Activated CD4-positive, alpha-beta T cell treated with anti-CD3 and anti-CD28 coated beads for 36 hours (primary cell): Measurements from ENCODE around the gene SKIC8. TPM values are rescaled to one million over a fixed set of nuclear protein-coding genes. Genes with fewer than 3 reads are reported as not detected.

Experiments
- ATAC-seq: fragments of 200-7000 bp; cut with Tn5 transposase; one replicate; pipeline ENCODE4 v1.10.0; 2021; ENCODE audit warnings: mild to moderate bottlenecking, moderate library complexity
- CTCF ChIA-PET: fragments of 350-600 bp; sonication (Branson Sonifier 250); formaldehyde crosslinking; loops from one replicate; lab custom pipeline; 2021; ENCODE audit warnings: antibody characterized with exemption; lab: Charles Lee
- POLR2A ChIA-PET: fragments of 350-600 bp; sonication (Branson Sonifier 250); formaldehyde crosslinking; loops from one replicate; lab custom pipeline; 2021; ENCODE audit warnings: antibody characterized with exemption, inconsistent platforms; lab: Charles Lee
- DNase-seq: peaks from one replicate; pipeline ENCODE4 v3.0.0-alpha.2; 2020
- H3K27ac Mint-ChIP-seq: one replicate; pipeline ENCODE4 v1.8.0; 2021; ENCODE audit warnings: mixed read lengths
- H3K27me3 Mint-ChIP-seq: one replicate; pipeline ENCODE4 v1.8.0; 2021; ENCODE audit warnings: mixed read lengths
- H3K36me3 Mint-ChIP-seq: one replicate; pipeline ENCODE4 v1.8.0; 2021; ENCODE audit warnings: low read depth, mixed read lengths
- H3K4me1 Mint-ChIP-seq: one replicate; pipeline ENCODE4 v1.8.0; 2021; ENCODE audit warnings: mixed read lengths
- H3K4me3 Mint-ChIP-seq: one replicate; pipeline ENCODE4 v1.8.0; 2021; ENCODE audit warnings: mild to moderate bottlenecking, moderate library complexity, mixed read lengths
- H3K9me3 Mint-ChIP-seq: one replicate; pipeline ENCODE4 v1.8.0; 2021; ENCODE audit warnings: low read depth, mixed read lengths
- intact Hi-C, 2 experiments: fragments of 100-400 bp; cut with DNase I in 1 of 2; cut with micrococcal nuclease in 1 of 2; formaldehyde crosslinking; loops; one replicate each; pipeline versions ENCODE4 v1.14.2 to v1.15.1; 2022 to 2024; cut with DNase I, micrococcal nuclease
- total RNA-seq, 2 experiments: library from RNA; stranded (reverse); gene quantifications; one replicate each; pipeline ENCODE4 v1.2.3, GENCODE V29; 2021

SKIC8 gene
- total RNA-seq, 2 experiments from 2014 or later = 39.2 to 52.6 TPM

GRCh38 chr15:78265752-78266224, 33.6 kb downstream of the SKIC8 start:
- peak; percentile 68 for ATAC-seq

GRCh38 chr15:78265137-78265460, 34.3 kb downstream of the SKIC8 start:
- Mint-ChIP-seq H3K27ac (peak overlapping the region; percentile 86), H3K4me3 (peak overlapping the region; percentile 83), H3K9me3 (no peaks in the 10 kb centered on the region), H3K4me1 (peaks cover 31% of the 10 kb centered on the region), H3K27me3 (no peaks in the 10 kb centered on the region), H3K36me3 (peaks cover 15% of the 10 kb centered on the region)
- ChIA-PET POLR2A (interaction anchor here (1.0 to 1.4 kb wide), 2 partner anchors 34 to 173 kb away, joined by 3 to 6 read pairs; partner anchors contain the start of genes IREB2 and SKIC8), CTCF (interaction anchor here (0.5 to 2.0 kb wide), 19 partner anchors 8 to 230 kb away, joined by 3 to 10 read pairs (median 3); partner anchors contain the start of genes CIB2, IREB2 and SKIC8)
- intact Hi-C loops = no loop called here
- ATAC-seq (no peak), DNase-seq (no peak)

More at GRCh38 chr15:78265752-78266224, 33.6 kb downstream of the SKIC8 start:
- peak; percentile 20 for DNase-seq
- H3K27ac Mint-ChIP-seq = peak overlapping the region; percentile 86
- intact Hi-C loops = loop anchor here in 1 of 2 experiments (1.0 kb wide), 1 partner anchor 608 kb away; no protein-coding TSS in a partner anchor
- peaks cover 31% of the 10 kb centered on the region for H3K4me1 Mint-ChIP-seq
- peak overlapping the region; percentile 83 for H3K4me3 Mint-ChIP-seq
- H3K27me3 Mint-ChIP-seq = no peaks in the 10 kb centered on the region
- POLR2A ChIA-PET = interaction anchor here (1.0 to 1.4 kb wide), 2 partner anchors 34 to 172 kb away, joined by 3 to 6 read pairs; partner anchors contain the start of genes IREB2 and SKIC8
- no peaks in the 10 kb centered on the region for H3K9me3 Mint-ChIP-seq
- peaks cover 20% of the 10 kb centered on the region for H3K36me3 Mint-ChIP-seq
- CTCF ChIA-PET = interaction anchor here (0.5 to 2.0 kb wide), 19 partner anchors 8 to 355 kb away, joined by 3 to 10 read pairs (median 4); partner anchors contain the start of genes CIB2 and IREB2

- no peaks in the 10 kb centered on the region for H3K27me3 Mint-ChIP-seq
- peaks cover 12% of the 10 kb centered on the region for H3K36me3 Mint-ChIP-seq
- peaks cover 29% of the 10 kb centered on the region for H3K4me1 Mint-ChIP-seq
- ATAC-seq (peak; percentile 66), DNase-seq (peak; percentile 74)
- intact Hi-C loops = loop anchor here in 1 of 2 experiments (1.0 kb wide), 3 partner anchors 35 to 174 kb away; partner anchors contain the start of genes CIB2, IREB2 and SKIC8
- CTCF ChIA-PET = interaction anchor here (0.6 to 2.0 kb wide), 14 partner anchors 10 to 229 kb away, joined by 3 to 8 read pairs (median 4); partner anchors contain the start of genes CIB2, IREB2 and SKIC8
- POLR2A ChIA-PET = interaction anchor here (0.6 to 1.4 kb wide), 4 partner anchors 35 to 174 kb away, joined by 3 to 6 read pairs (median 3); partner anchors contain the start of genes IREB2 and SKIC8
- peak within 1 kb of the TSS; percentile 83 for H3K4me3 Mint-ChIP-seq
- no peaks in the 10 kb centered on the region for H3K9me3 Mint-ChIP-seq
- H3K27ac Mint-ChIP-seq = peak within 1 kb of the TSS; percentile 86
Observed at GRCh38 chr15:78264304-78265136, 34.9 kb downstream of the SKIC8 start, which contains the start of gene DNAJA4. TSS of gene DNAJA4 (plus strand) at chr15:78264562. CDS start at chr15:78264764, 202 bp downstream.

GRCh38 chr15:78263907-78264303, 35.5 kb downstream of the SKIC8 start:
- Mint-ChIP-seq H3K27me3 (no peaks in the 10 kb centered on the region), H3K36me3 (peaks cover 10% of the 10 kb centered on the region), H3K4me1 (peaks cover 26% of the 10 kb centered on the region), H3K27ac (peak overlapping the region; percentile 51), H3K9me3 (no peaks in the 10 kb centered on the region), H3K4me3 (peak overlapping the region; percentile 52)
- ChIA-PET POLR2A (interaction anchor here (0.6 kb wide), 2 partner anchors 38 to 173 kb away, joined by 3 read pairs; no protein-coding TSS in a partner anchor), CTCF (interaction anchor here (0.9 to 1.5 kb wide), 4 partner anchors 16 to 174 kb away, joined by 3 to 5 read pairs (median 4); partner anchors contain the start of gene IREB2)
- ATAC-seq (no peak), DNase-seq (no peak)
- intact Hi-C loops = loop anchor here in 1 of 2 experiments (1.0 kb wide), 3 partner anchors 35 to 174 kb away; partner anchors contain the start of genes CIB2, IREB2 and SKIC8

- Mint-ChIP-seq H3K4me3 (peak overlapping the region; percentile 52), H3K4me1 (peaks cover 23% of the 10 kb centered on the region), H3K27me3 (no peaks in the 10 kb centered on the region), H3K9me3 (no peaks in the 10 kb centered on the region), H3K27ac (peak overlapping the region; percentile 51), H3K36me3 (peaks cover 10% of the 10 kb centered on the region)
- intact Hi-C loops = no loop called here
- DNase-seq = no peak
- no peak for ATAC-seq
- ChIA-PET CTCF (interaction anchor here (0.6 to 0.9 kb wide), 2 partner anchors 155 to 624 kb away, joined by 3 to 4 read pairs; no protein-coding TSS in a partner anchor), POLR2A (no interaction called here)
Observed at GRCh38 chr15:78263351-78263781, 36.0 kb downstream of the SKIC8 start.

GRCh38 chr15:78261062-78261461, 38.3 kb downstream of the SKIC8 start:
- DNase-seq = no peak

GRCh38 chr15:78260489-78260888, 38.9 kb downstream of the SKIC8 start:
- Mint-ChIP-seq H3K4me1 (peaks cover under 1% of the 10 kb centered on the region), H3K4me3 (no peak overlapping the region), H3K27me3 (no peaks in the 10 kb centered on the region), H3K36me3 (peaks cover 2% of the 10 kb centered on the region), H3K9me3 (no peaks in the 10 kb centered on the region), H3K27ac (no peak overlapping the region)
- DNase-seq = no peak
- intact Hi-C loops = no loop called here
- CTCF ChIA-PET = interaction anchor here (1.2 to 1.5 kb wide), 2 partner anchors 12 to 21 kb away, joined by 3 to 7 read pairs; no protein-coding TSS in a partner anchor
- POLR2A ChIA-PET = no interaction called here
- ATAC-seq = no peak

More at GRCh38 chr15:78261062-78261461, 38.3 kb downstream of the SKIC8 start:
- ChIA-PET POLR2A (no interaction called here), CTCF (interaction anchor here (1.2 to 1.5 kb wide), 2 partner anchors 11 to 21 kb away, joined by 3 to 7 read pairs; no protein-coding TSS in a partner anchor)
- H3K36me3 Mint-ChIP-seq = peaks cover 6% of the 10 kb centered on the region
- H3K27ac Mint-ChIP-seq = no peak overlapping the region
- no peaks in the 10 kb centered on the region for H3K27me3 Mint-ChIP-seq
- intact Hi-C loops = no loop called here
- H3K4me3 Mint-ChIP-seq = no peak overlapping the region
- ATAC-seq = no peak
- H3K9me3 Mint-ChIP-seq = no peaks in the 10 kb centered on the region
- peaks cover 7% of the 10 kb centered on the region for H3K4me1 Mint-ChIP-seq

GRCh38 chr15:78259232-78259631, 40.2 kb downstream of the SKIC8 start:
- H3K4me1 Mint-ChIP-seq = no peaks in the 10 kb centered on the region
- ATAC-seq (no peak), DNase-seq (no peak)
- no peak overlapping the region for H3K27ac Mint-ChIP-seq
- H3K27me3 Mint-ChIP-seq = no peaks in the 10 kb centered on the region
- ChIA-PET POLR2A (no interaction called here), CTCF (interaction anchor here (1.1 kb wide), 1 partner anchor 19 kb away, joined by 3 read pairs; no protein-coding TSS in a partner anchor)
- no peak overlapping the region for H3K4me3 Mint-ChIP-seq
- no peaks in the 10 kb centered on the region for H3K36me3 Mint-ChIP-seq
- intact Hi-C loops = no loop called here
- no peaks in the 10 kb centered on the region for H3K9me3 Mint-ChIP-seq

GRCh38 chr15:78257681-78258080, 41.7 kb downstream of the SKIC8 start:
- no peak overlapping the region for H3K4me3 Mint-ChIP-seq
- no peak overlapping the region for H3K27ac Mint-ChIP-seq
- POLR2A ChIA-PET = no interaction called here

GRCh38 chr15:78256044-78256437, 43.4 kb downstream of the SKIC8 start:
- H3K9me3 Mint-ChIP-seq = no peaks in the 10 kb centered on the region
- intact Hi-C loops = no loop called here
- H3K27ac Mint-ChIP-seq = no peak overlapping the region
- ATAC-seq (no peak), DNase-seq (no peak)
- ChIA-PET CTCF (interaction anchor here (1.0 to 1.3 kb wide), 2 partner anchors 13 to 143 kb away, joined by 4 to 5 read pairs; no protein-coding TSS in a partner anchor), POLR2A (no interaction called here)
- no peaks in the 10 kb centered on the region for H3K27me3 Mint-ChIP-seq
- no peaks in the 10 kb centered on the region for H3K4me1 Mint-ChIP-seq
- H3K4me3 Mint-ChIP-seq = no peak overlapping the region
- H3K36me3 Mint-ChIP-seq = no peaks in the 10 kb centered on the region

More at GRCh38 chr15:78257681-78258080, 41.7 kb downstream of the SKIC8 start:
- H3K9me3 Mint-ChIP-seq = no peaks in the 10 kb centered on the region
- intact Hi-C loops = no loop called here
- no peak for ATAC-seq
- H3K4me1 Mint-ChIP-seq = no peaks in the 10 kb centered on the region
- H3K36me3 Mint-ChIP-seq = no peaks in the 10 kb centered on the region
- no peak for DNase-seq
- H3K27me3 Mint-ChIP-seq = no peaks in the 10 kb centered on the region
- CTCF ChIA-PET = interaction anchor here (0.6 to 2.5 kb wide), 5 partner anchors 18 to 299 kb away, joined by 3 to 10 read pairs (median 3); partner anchors contain the start of gene SKIC8
